GM19328 (cell line): ENCODE data around the gene C20orf202.

Experiments used
- ATAC-seq: cut with Tn5 transposase; IDR thresholded peaks from one replicate; pipeline ENCODE4 v1.9.1; 2021; ENCODE audit warnings: mild to moderate bottlenecking, moderate library complexity; ENCODE audit not compliant: unreplicated experiment

C20orf202 gene

GRCh38 chr20:1202762-1203504 lies at the start of gene C20orf202:
C20orf202 (plus strand) TSS chr20:1203454; CDS start chr20:1203586, 132 bp downstream.
- ATAC-seq: no peak

- ATAC-seq: no peak
These were observed 49.0 kb upstream of the C20orf202 start for GRCh38 chr20:1154226-1154625.

- no peak for ATAC-seq
These were observed 48.6 kb upstream of the C20orf202 start for GRCh38 chr20:1154691-1155090.

- ATAC-seq: no peak
These were observed 47.9 kb upstream of the C20orf202 start for GRCh38 chr20:1155342-1155741.

GRCh38 chr20:1160496-1160895 lies 42.8 kb upstream of the C20orf202 start:
- no peak for ATAC-seq

GRCh38 chr20:1160991-1161390 lies 42.3 kb upstream of the C20orf202 start:
- no peak for ATAC-seq

- ATAC-seq: no peak
These were observed 40.1 kb upstream of the C20orf202 start for GRCh38 chr20:1163105-1163504.

GRCh38 chr20:1163653-1164052 lies 39.6 kb upstream of the C20orf202 start:
- ATAC-seq: no peak

- ATAC-seq: no peak
These were observed 38.4 kb upstream of the C20orf202 start for GRCh38 chr20:1164871-1165270.

- no peak for ATAC-seq
These were observed 37.7 kb upstream of the C20orf202 start for GRCh38 chr20:1165521-1165920.

GRCh38 chr20:1165941-1166340 lies 37.3 kb upstream of the C20orf202 start:
- ATAC-seq: no peak

GRCh38 chr20:1166948-1167720 lies 36.1 kb upstream of the C20orf202 start:
- no peak for ATAC-seq

GRCh38 chr20:1169224-1169623 lies 34.0 kb upstream of the C20orf202 start:
- no peak for ATAC-seq

- no peak for ATAC-seq
These were observed 31.7 kb upstream of the C20orf202 start for GRCh38 chr20:1171461-1172093.

GRCh38 chr20:1173698-1174097 lies 29.6 kb upstream of the C20orf202 start:
- no peak for ATAC-seq

GRCh38 chr20:1174787-1175186 lies 28.5 kb upstream of the C20orf202 start:
- ATAC-seq: no peak

- ATAC-seq: no peak
These were observed 25.6 kb upstream of the C20orf202 start for GRCh38 chr20:1177680-1178079.

GRCh38 chr20:1178103-1178502 lies 25.2 kb upstream of the C20orf202 start:
- no peak for ATAC-seq

- no peak for ATAC-seq
These were observed 24.6 kb upstream of the C20orf202 start for GRCh38 chr20:1178623-1179022.

GRCh38 chr20:1180949-1181348 lies 22.3 kb upstream of the C20orf202 start:
- no peak for ATAC-seq

GRCh38 chr20:1182106-1182505 lies 21.1 kb upstream of the C20orf202 start:
- no peak for ATAC-seq

- no peak for ATAC-seq
These were observed 20.1 kb upstream of the C20orf202 start for GRCh38 chr20:1183153-1183552.
